Stimulated activated CD4-positive, alpha-beta T cell treated with anti-CD3 and anti-CD28 coated beads, Interleukin-4, amount 100 ng/mL, for 4 hours (primary cell): ENCODE data around the gene USP49.

Experiments used
- DNase-seq, 2 experiments: peaks; one replicate each; pipeline ENCODE4 v3.0.0-alpha.2; 2020

Gene USP49

DNA sequence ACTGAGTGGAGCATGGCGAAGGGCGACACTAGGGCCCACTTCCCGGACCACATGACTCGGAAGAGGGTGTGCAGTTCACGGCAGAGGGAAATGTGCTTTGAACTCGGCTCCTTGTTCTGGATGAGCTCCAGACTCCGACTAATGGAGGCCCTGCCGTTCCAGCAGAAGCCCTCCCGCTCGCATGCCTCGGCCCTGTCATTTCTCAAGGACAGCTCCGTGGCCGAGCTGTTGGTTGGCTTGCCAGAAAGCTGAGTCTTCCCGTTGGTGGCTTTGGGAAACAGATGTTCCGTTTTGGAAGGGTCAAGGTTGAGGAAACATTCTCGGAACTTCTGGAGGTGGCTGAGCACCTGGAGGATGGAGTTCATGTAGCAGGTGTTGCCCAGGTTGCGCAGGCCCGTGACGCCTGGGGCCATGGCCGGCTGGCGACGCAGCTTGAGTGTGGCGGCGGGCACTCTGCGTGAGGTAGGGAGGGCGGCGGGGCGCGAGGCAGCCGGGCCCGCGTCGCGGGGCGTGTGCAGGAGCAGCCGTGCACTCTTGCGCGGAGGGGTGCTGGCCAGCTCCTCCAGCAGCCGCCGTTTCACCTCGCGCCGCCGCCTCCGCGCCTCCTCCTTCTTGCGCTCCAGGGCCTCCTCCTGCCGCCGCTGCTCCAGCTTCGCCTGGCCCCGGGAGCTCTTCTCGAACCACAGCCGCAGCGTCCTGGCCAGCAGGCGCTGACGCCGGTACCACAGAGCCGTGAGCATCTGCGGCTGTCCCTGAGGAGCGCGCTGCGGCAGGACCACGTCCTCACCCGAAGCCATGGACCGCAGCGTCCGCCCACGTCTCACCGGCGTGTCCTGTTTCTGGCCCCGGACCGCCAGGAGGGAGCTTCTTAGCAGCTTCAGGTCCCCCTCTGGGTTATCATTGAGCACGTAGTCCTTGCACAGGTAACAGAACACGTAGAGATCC is 89.1 kb downstream of the USP49 start:
- DNase-seq, result no peak

DNA sequence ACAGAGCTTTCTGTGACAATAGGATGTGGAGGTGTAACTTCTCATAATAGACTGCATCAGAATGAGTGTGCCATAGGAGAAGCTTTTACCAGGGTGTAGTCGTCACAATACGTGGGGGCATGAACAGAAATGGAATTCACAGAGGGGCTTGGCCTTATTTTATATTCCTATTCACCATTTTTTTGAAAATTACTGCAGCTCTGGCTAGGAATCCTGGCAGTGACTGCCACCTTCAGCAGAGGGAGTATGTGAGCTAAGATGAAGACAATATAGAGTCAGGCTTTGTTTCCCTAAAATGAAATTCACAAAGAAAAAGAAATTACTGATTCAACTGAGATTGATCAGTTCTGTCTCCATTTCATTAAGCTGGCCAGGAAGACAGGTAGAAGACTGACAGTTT is 93.8 kb downstream of the USP49 start:
- DNase-seq, result no peak

DNA sequence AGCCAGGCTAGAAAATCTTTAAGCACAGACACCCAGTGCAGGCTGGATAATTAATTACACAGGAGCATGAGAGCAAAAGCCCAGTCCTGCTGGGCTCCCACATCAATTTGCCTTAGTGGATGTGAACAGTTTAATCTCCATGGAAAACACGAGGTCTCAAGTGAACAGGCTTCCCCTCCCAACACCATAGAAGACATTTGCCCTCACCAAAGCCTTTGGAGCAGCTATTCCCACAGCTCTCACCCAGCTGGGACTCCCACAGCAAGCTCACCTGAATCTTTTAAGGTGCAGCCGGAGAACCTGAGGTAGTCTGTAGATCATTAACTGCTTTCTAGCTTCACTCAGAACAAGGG is 95.6 kb downstream of the USP49 start:
- no peak for DNase-seq

DNA sequence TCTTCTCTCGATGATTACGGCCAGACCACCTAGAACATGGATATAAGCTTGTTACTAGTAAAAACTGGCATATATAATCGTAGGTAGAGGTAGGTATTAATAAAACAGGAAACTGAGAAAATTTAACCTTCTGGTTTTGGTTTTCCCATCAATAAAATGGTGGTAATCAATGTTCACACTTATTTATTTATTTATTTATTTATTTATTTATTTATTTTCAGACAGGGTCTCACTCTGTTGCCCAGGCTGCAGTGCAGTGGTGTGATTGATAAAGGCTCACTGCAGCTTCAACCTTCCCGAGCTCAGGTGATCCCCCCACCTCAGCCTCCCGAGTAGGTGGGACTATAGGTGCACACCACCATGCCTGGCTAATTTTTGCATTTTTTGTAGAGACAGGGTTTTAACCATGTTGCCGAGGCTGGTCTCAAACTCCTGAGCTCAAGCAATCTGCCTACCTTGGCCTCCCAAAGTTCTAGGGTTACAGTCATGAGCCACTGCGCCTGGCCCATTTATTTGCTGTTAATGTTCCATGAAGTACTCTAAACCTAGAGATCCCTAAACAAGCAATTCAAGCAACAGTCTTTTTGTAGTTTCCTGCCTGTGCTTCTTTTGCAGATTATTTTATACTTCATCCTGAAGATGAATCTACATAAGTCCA is 96.1 kb downstream of the USP49 start:
- DNase-seq, result no peak

DNA sequence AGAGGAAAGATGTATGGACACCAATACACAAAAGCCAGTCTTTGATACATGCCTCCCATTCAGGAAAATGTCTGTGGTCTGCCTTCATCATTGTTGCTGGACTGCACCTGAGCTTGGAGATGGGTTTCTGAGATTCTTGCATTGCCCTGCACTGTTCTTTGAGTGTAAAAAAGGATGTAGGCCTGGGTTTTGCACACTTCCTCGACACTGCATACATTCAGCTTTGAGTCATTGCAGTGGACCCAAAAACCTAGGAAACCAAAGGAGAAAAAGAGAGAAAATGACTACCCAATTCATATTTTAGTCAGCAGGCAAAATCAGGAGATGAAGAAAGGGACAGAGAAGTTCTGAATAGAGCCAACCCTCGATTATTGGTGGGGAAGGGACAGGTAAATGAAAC is 98.7 kb downstream of the USP49 start:
- no peak for DNase-seq

DNA sequence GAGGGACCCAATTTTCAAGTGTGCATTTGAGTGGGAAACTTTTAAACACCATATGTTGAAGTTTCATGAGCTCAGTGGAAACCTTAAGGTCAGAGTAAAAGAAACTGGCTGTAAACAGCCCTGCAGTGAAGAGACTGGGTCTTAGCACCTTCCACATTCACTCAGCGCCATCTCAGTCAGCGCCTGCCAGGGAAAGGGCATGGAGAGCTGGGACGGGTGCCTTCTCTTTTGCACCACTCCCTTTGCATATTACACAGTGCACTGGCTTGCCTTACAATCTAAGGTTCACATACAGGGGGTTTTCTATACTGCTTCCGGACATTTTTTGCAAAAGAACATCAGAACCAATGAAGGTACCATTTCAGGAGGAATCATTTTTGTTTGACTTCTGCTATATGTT is 103.2 kb downstream of the USP49 start:
- no peak for DNase-seq

DNA sequence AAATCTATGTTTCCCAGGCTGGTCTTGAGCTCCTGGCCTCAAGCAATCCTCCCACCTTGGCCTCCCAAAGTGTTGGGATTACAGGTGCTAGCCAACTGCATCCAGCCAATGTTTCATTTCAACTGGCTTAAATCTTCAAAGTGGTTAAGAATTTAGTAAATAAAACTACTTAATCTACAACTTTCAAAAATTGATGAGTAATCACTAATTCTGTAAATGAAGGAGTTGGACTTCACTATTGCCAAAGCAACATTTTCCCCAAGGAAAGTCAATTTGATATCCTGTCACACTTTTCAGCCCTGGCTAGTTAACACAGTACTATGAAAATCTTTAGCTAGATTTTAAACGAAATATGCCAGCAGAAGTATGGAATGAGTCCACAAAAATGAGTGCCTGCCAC is 103.9 kb downstream of the USP49 start:
- no peak for DNase-seq

DNA sequence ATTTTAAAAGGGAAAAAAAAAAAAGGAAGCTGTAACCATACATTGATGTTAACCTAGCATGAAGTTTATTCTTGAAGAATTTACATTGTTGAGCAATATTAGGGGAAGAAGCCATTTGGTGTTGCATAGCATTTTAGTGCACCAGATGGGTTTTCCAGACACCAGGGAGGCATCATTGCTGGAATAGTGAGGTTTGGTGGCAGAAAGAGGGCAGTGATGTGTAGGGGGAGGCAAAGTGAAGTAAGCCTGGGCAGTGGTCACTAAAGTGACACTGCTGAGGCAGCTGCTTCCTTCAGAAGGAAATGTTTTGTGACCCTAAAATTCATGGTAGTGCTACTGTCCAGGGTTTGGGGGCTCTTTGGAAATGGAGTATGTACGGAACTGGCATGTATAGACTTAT is 105.1 kb downstream of the USP49 start:
- DNase-seq, result no peak

DNA sequence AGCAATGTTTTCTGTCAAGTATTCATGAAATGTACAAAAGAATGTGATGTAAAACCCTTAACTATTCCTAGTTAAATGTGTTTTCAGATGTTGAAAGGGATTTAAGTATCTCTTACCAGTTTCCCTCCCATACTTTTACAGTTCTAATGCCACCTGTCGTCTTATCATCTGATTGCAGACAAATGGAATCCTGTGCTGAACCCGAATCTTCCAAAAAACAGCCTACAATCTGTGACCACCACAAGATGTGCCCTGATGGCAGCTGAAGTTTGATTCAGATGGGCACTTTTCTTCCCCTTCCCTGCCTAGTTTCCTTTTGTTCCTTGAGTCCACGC is 105.8 kb downstream of the USP49 start:
- DNase-seq, result no peak

DNA sequence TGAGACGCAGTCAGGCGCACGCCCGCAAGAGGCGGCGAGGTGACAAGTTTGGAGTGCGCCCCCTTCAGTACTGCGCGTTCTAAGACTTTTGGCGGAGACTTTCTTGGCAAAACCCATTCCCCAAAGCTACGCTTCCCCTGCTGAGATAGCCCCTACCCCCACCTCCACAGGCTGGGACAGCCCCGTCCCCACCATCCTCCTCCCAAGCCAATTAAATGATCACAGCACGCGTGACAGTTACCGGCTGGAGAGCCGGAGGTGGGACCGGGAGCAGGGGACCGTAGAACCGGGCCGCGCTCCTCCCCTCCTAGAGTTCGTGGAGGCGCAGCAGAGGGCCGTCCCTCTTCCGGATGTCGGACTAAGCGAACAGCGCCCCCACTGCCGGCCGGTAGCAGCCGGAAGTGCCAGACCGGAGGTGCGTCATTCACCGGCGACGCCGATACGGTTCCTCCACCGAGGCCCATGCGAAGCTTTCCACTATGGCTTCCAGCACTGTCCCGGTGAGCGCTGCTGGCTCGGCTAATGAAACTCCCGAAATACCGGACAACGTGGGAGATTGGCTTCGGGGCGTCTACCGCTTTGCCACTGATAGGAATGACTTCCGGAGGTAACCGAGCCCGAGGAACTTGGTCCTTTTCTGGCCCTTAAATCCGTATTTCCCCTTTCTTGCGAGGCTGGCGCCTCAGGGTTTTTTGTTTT is 107.8 kb downstream of the USP49 start, which contains the start of gene TOMM6:
TOMM6 (plus strand) TSS at position 476 of the 699 bp plus-strand sequence; CDS start at position 480, 4 bp downstream.
- DNase-seq, result peak; percentile 92 to 94

DNA sequence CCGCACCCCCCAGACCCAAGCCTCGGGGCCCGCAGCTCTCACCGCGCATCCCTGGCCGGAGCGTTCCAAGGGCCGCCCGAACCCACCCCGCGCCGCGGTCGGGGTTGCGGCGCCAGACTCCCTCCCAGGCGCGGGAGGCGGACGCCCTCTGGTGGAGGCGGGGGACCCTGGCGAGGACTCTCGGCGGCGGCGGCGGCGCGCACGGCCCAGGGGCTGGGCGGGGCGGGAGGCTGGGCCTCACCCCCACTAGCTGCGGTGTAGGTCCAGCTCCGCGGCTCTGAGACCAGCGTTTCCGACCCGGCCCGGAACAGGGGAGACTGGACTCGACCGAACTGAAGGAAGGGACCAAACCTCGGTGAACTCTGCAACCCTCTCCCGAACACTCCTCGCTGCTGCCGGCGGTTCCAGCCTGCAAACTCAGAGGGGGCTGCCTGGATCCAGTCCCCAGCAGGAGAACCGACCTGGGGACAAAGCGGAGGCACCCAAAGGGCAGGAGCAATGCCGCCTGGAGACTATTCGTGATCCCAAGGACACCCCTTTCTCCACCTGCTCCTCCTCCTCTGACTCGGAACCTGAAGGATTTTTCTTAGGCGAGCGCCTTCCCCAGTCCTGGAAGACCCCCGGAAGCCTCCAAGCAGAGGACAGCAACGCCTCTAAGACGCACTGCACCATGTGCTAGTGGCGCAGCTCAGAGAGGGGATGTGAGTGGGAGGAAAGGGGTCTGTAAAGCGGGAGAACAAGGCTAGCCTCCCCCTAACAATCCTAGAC is 108.5 kb downstream of the USP49 start:
- DNase-seq, result peak; percentile 81 to 88

DNA sequence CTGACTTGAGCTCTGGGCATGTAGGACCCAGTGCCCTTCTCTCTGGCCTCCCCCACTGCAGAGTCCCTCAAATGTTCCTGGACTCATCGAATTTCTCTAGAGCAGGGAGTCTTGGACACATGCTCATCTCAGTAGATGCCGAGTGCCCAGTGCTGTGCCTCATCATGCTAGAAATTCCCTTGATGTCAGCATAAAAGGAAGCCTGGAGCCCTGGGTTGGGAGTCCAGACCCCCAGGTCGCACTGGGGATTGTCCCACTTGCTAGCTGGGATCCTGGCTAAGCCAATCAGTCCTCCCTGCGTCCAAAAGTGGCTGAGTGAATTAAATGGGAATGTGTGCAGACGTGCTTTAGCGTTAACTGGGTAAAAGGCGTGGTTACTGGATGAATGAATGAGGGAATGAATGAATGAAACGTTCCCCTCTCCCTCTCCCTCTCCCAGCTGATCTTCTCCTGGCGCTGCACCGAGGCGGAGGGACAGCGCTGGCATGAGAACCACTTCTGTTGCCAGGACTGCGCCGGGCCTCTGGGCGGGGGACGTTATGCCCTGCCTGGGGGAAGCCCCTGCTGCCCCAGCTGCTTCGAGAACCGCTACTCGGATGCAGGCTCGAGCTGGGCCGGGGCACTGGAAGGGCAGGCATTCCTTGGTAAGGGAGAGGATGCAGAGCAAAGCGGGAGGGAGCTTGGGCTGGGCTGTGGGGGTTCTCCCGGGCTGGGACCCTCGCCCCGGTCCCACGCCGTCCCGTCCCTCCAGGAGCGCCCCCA is 109.3 kb downstream of the USP49 start:
- DNase-seq, result no peak

DNA sequence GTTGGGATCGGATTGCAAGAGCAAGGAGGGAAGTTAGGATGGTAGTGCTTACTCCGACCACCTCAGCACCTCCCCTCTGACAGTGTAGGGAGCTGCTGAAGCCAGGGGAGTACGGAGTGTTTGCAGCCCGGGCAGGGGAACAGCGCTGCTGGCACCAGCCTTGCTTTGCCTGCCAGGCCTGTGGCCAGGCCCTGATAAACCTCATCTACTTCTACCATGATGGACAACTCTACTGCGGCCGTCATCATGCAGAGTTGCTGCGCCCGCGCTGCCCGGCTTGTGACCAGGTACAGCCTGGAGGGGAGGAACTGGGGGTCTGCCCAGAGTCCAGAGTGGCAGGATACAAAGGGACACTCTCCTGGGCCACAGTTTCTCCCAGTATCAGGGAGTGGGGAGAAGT is 109.9 kb downstream of the USP49 start:
- DNase-seq, result no peak

DNA sequence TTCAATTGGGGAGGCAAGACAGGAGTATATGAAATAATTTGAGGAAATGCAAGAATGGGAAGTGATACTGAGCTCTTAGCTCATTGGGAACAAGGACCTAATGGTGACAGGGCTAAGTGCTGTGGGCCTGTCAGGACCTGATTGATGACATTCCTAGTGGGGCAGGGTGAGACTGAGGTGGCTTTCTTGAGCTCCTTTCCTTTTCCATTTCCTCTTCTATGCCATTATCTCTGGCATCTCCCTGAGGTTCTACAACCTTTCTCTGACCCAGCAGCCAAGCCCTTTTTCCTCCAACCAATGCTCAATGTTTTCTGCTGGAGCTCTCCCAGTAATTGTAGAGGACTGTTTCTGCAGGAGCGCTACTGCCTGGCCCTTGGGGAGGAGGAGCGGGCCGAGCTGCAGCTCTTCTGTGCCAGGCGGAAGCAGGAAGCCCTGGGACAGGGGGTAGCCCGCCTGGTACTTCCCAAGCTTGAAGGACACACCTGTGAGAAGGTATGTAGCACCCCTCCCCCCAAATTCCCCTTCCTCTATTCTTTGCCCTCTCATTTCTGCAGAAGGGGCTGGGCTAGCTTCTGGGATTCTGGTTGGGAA is 110.5 kb downstream of the USP49 start:
- DNase-seq, result no peak

DNA sequence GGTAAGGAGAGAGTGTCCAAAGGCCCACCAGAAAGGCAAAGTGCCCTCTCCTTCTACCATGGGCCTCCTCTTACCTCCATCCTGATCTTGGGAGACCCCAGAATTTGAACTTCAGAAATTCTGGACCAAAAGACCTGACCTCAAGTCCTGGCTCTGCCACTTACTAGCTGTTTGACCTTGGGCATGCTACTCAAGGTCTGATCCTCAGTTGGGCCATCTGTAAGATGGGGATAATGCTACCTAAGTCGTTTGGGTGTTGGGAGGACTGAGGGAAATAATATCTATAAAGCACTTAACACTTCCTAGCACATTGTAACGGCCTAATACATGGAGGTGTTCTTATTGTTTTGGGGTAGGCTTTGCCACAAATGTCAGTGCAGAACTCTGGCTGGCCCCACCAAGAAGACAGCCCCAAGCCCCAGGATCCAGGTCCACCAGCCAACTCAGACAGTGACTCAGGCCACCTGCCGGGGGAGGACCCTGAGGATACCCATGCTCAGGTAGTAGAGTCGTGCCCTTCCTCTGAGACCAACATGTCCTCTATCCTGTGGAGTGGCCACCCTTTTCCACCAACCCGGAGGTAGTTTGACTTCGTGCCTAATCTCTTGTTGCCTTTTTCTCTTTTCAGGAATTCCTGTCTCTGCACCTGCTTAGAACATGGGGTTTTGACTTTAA is 111.9 kb downstream of the USP49 start:
- DNase-seq, result no peak

DNA sequence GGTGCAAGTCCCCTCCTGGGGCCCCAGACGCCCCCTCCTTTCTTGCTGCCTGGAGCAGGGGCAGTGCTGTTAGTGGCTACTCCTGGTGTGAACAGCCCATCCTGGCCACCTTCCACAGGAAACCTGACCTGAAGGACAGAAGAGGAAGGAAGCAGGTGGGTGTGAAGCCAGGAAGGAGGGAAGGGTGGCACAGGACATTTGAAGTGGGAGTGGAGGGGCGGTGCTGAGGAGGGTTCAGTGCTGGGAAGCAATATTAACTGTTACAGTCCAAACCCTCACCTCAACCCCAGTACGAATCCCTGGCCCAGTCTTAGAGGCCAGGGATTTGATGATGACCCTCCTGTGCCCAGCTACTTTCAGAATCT is 113.8 kb downstream of the USP49 start:
- no peak for DNase-seq

DNA sequence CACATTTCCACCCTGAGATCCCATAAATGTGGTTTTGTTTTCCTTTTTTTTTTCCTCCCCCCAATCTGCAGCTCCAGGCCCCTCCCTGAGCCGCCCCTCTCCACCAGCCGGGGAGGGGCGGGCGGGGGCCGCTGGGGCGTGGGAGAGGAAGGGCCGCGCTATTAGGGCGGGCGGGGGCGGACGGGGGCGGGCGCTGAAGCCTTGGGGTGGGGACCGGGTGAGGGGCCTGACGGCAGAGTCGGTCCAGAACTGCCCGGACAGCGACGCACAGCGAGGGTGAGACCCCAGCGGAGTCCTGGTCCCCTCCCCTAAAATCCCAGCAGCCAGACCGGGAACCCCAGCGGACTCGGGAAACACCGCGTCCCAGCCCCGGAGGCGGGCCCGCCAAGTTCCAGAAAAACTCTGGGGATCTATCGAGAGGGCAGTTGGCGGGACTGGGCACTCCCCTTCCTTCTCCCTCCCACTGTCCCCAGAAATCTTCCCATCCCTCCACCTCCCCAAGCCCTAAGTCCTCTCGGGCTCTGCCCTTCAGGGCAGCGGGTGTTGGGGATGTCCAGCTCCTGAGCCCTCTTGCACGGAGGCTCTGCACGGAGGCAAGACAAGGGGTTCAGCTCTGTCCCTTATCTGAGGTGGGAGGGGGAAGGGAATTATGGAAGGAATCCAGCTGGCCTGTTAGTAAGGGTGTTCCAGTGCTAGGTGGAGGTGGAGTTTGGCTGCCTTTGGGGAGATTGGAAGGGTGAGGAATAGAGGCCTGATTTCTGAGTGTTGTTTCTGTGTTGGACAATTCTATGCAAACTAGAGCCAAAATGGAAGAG is 114.4 kb downstream of the USP49 start, which contains the start of gene PRICKLE4:
PRICKLE4 (plus strand) TSS at position 232 of the 815 bp plus-strand sequence. CDS start 2,692 bp downstream, outside the sequence.
- no peak for DNase-seq

DNA sequence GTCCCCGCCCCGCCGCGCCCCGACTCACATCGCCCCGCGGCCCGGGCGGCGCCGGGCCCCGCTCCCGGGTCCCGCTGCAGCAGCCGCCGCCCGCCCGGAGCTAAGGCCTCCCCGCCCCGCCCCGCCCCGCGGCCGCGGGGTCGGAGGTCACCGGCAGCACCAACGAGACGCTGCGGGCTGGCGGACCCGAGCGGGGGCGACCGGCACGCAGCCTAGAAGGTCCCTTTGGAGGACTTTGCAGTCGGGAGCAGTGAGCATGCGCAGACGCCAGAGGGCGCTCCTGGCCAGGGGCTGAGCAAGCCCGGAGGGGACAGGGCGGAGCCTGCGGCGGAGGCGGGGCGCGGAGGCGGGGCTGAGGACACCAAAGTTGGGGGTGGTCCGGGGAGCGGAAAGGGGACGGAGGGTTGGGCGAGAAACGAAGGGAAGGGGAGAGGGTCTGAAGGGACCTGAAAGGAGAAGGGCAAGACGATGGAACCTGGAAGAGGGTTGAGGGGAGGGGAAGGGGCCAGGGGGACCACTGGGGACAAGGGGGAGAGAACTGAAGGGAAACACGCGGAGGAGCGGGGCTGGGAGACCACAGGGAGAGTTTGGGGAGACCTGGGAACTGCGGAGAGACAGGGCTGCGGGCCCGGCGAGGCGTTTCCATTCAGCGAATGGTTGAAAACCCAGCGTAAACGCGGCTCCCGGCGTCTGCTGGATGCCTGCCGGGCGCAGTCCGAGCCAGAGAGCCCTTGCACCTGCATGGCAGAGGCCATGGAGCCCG is 115.2 kb downstream of the USP49 start, which contains the start of gene FRS3:
FRS3 (minus strand) TSS at position 113 of the 763 bp plus-strand sequence. CDS start 2,913 bp downstream, outside the sequence.
- peak; percentile 98 to 100 for DNase-seq

DNA sequence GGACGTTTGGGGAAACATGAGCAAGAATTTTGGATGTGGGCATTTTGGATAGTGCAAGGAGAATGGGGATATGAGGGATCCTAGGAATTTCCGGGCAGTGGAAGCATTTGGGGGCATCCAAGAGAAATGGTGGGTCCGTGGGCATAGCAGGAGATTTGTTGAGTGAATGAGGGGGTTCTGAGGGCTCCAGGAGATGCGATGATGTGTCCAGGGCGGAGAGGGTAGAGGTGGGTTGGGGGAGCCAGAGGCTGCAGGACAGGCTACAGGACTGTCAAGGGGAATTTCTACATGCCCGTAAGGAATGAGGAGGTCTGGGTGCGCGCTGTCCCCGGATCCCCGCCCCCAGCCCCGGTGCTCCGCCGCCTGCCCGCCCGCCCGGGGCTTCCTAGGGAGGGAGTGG is 115.8 kb downstream of the USP49 start:
- no peak for DNase-seq
